AML-193 (cell line): ENCODE measurements around the gene DIPK1A.

Experiments
- DNase-seq, 2 experiments: peaks; one replicate each; lab custom pipeline; 2025; lab: John Stamatoyannopoulos, UW

DIPK1A gene

DNA sequence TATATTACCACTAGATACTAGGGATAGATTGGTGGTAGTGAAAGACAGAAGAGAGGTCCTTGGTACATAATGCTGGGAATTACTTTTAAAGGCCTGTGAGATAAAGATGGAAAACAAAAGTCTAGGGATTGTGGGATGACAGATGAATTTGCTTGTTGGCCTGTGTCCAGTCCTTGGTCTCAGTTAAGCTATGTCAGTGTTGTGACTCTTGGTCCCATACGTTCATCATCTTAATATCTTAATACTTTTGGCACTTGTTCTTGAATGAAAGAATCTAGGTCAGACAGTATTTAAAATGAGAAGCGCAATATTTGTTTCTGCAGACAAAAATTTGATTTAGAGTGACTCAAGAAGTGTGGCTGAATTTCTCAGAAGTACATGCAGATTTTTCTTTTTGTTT, 121.8 kb downstream of the DIPK1A start:
- DNase-seq = no peak

DNA sequence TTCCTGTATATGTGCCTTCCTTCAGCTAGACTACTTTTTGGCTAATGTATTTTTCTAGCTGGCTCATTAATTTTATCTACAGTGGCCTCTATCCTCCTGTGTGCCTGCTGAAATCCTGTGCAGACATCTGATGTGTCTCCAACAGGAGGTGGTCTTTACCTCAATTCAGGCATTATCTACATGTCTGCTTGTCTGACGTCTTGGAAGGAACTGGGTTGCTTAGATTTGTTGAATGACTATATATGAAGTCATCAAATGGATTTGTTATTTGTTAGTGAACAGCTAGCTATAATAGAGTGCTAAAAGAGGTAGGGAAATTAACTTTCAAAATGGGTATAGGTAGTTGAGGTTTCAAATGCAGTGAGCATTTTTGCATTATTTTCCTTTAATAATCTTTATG, 122.7 kb downstream of the DIPK1A start:
- DNase-seq = no peak

DNA sequence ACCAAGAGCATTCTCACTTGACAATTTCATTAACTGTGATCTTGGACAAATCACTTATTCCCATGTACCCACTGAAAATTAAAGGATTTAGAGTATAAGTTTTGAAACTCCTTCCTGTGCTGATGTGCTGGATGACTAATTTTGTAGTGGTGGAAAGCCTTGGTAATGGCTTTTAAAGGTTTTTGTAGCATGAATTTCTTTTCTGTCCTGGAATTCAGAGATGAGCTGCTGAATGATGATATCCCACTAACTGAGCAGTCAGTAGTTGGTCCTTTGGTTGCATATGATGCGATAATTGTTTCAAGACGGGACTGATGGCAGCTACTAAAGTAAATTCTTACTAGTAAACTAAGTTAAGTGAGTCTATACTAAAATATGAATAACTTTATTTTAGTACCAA, 124.2 kb downstream of the DIPK1A start:
- DNase-seq = no peak

DNA sequence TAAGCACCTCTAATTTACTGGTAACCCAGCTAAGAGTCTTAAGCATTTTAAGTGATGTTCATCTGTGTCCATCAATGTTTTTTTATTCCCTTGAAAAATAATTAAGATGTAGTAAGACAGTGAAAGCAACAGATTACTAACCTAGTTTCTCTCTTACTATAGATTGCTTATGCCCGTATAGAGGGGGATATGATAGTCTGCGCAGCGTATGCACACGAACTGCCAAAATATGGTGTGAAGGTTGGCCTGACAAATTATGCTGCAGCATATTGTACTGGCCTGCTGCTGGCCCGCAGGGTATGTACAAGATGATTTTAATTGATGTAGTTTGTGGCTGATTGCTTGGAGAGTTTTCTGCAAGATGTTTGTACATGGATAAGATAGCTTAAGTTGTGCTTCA, 126.6 kb downstream of the DIPK1A start:
- DNase-seq = no peak

DNA sequence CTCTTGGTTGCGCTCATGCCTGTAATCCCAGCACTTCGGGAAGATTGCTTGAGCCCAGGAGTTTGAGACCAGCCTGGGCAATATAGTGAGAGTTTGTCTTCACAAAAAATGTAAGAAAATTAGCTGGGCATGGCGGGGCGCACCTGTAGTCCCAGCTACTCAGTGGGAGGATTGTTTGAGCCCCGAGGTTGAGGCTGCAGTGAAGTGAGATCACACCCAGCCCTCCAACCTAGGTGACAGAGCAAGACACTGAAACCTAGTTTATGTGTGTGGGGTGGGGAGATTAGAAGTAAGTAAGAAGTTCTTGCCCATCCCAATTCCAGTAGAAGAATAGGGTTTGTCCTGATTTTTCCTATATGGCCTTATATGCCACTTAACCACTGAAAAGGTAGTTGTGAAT, 127.4 kb downstream of the DIPK1A start:
- DNase-seq = no peak

DNA sequence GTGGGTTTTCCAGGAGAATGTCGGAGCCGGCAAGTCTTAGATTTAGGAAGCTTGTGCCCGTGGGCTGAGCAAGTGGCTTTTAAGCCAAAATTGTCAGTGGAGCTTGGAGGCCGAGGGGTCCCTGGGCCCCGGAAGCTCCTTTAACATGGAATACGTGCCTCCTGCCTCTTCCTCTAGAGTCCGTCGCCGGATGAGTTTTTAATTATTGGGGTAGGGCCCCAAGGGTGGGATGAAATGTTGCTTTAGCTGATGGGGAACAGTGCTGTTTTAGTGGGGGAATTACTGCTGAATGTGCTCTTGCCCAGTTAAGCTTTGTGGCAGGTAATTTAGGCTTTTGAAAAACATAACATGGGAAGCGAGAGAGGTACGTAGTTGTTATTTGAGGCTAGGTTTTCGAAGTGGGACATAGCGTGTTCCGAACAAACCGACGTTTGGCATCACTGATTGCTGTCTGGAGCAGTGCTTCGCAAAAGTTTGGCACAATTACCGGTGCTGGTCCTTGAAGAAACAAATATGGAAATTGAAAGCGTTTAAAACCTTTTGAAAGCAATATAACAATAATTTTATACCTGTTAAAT, 128.6 kb downstream of the DIPK1A start:
- DNase-seq = no peak

DNA sequence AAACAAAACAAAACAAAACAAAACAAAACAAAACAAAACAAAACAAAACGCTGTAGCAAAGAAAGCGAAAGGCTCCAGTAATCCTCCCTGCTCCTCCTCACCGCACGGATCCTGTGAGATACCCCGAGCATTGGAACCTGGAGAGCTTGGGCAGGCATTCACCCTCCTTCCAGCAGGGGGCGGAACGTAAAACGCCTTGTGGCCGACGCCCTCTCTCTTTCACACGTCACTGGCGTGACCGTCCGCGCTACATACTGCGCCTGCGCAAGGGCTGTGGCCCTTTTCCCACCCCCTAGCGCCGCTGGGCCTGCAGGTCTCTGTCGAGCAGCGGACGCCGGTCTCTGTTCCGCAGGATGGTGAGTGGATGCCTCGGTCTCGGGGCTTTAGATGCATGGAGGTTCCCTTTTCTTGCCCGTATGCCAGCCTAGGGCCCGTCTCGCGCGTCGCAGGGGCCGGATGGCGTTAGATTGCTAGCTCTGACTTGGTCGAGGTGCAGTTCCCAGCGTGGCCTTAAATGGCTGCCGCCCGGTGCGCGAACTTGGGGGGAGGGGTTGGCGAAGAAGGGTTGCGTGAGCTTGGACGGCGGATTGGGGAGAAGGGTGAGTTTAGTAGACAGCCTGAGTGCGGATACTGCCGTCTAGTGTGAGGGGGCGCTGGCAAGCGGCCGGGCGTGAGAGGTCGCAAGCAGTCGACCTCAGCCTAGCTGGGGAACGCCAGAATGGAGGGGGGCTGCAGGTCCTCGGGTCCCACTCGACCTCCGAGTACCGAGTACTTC, 129.3 kb downstream of the DIPK1A start, which contains the start of gene RPL5:
Gene RPL5, plus strand, starts transcription at position 279 of the 775 bp plus-strand sequence. Its CDS starts 75 bp downstream, at position 354.
- DNase-seq = peak; percentile 93 to 95

DNA sequence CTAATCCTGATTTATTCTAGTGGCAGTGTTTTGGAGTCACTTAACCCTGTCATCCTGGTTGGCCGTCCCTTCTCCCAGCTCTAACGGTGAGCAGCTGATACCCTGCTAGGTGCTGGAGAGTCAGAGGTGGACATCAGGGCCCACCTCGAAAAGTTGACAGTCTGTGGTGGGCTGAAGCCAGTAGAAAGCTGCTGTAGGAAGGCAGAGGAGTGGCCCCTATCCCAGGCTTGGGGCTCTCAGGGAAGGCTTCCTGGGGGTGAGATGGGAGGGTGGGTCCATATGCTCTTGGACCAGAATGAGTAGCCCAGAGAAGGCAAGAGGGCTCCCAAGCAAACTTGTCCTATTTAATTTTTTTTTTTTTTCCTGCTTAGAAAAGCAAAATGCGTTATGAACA, 129.9 kb downstream of the DIPK1A start:
- DNase-seq = no peak

DNA sequence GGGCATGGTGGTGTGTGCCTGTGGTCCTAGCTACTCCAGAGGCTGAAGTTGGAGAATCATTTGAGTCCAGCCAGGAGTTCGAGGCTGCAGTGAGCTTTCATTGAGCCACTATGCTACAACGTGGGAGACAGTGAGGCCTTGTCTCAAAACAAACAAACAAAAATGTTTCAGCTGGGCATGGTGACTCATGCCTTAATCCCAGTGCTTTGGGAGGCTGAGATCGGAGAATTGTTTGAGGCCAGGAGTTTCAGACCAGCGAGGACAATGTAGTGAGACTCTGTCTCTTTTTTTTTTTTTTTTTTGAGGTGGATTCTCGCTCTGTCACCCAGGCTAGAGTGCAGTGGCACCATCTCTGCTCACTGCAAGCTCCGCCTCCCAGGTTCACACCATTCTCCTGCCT, 134.5 kb downstream of the DIPK1A start:
- no peak for DNase-seq

DNA sequence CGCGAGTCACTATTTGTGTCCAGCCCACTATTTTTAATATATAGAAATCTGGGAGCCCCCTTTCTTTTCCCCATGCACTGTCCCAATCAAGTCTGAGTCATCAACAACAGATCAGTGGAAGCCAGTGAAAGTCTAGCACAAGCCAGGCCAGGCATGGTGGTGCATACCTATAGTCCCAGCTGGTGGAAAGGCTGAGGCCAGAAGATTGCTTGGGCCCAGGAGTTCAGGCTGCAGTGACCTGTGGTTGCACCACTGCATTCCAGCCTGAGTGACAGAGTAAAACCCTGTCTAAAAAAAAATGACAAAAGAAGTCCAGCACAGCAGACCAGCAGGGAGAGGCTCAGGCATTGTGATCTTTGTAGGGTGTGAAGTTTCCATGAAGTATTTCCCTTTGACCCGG, 138.4 kb downstream of the DIPK1A start:
- DNase-seq = no peak

DNA sequence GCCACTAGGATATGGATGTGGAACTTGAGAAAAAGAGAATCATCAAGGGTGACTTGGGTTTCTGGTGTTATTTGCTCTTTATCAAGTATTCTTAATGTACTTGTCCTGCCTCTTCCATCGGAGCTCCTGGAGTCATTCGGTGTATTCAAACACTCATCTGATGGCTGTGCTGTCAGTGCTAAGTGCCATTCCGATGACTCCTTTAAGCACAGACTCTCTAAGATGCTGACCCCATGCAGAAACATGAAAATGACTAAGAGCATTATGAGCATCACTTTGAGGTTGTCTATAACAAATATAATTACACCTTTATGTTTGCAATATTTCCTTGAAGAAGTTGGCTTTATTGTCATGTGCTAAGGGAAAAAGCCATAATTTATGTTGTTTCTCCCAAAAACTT, 140.7 kb downstream of the DIPK1A start:
- DNase-seq = no peak

DNA sequence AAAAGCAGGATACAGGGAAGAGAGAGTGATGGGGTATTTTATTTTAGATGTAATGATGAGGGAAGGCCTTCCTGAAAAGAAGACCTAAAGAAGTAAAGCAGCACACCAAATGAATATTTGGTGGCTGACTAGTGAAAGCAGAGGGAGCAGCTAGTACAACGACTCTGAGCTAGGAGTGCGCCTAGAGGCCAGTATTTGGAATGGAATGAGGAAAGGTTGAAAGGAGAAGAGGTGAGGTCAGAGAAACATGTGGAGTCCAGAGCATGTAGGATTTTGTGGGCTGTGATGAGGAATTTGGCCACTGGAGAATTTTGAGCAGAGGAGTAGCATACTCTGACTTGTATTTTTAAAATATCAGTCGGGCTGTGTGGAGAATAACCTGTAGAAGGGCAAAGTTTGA, 141.2 kb downstream of the DIPK1A start:
- DNase-seq = no peak

DNA sequence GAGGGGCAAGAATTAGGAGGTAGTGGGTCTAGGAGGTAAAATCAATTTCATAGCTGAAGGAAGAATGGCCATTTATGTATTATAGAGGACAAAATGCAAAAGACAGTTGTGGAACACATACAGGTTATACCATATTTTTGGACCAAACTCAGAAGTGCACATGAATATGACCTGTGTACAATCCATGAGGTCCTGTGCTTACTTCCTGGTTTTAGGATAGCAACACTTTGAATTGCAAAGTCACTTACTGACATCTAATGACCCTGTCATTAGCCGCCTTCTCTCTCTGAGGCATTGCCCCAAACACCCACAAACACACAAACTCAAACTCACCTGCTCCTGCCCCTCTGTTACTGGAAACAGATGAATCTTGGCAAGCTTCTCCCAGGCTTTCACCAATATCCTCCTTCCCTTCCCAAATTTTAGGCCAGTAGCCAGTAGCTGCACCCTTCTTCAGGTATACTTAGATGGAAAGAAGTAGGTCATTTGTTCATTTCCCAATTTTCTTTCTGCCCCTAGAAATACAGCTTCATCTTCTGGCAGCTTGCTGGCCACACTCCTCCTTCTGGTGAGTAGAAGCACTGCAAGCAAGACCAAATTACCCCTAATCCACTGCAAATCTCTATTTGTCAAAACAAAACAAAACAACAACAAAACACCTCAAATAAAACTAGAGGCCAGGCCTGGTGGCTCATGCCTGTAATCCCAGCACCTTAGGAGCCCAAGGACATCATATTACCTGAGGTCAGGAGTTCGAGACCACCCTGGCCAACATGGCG, 143.1 kb downstream of the DIPK1A start:
- DNase-seq = peak; percentile 41 to 44

DNA sequence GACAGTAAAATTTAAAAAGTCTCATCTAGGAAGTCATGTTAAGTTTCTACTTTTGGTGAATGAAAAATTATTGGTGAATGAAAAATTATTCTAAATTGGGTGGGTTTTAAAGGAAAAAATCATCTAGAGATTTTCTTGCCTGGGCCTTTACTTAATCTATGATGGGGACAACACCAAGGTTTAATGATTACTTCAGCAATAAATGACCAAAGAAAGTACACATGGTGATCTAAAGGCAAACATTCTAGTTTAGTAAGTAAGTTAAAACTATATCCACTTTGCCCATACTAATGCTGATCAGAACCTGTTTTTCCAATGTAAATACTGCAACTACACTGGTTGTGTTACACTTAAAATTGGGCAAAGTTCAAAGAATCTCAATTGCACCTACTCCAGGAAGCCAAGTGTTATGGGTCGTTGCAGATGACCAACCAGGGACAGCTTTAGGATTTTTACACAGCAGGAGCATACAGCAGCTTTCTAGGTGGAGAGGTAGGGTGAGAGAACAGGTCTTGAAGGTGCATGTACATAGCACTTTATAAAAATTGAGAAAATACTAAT, 144.0 kb downstream of the DIPK1A start:
- DNase-seq = no peak

DNA sequence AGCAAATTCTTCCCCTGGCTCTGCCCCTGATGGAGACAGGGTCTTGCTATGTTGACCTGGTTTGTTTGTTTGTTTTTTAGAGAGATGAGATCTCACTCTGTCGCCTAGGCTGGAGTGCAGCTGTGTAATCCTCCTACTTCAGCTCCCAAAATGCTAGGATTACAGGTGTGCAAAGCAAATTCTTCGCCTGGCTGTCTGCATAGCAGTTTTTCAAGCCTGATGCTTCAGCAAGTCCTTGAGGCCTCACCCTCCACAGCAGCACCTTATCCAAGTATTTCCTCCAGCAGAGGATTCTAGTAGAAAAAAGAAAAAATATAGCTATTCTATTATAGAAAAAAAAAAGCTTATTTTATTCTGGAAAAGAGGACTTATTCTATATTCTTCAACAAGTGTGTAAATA, 144.5 kb downstream of the DIPK1A start:
- DNase-seq = no peak

DNA sequence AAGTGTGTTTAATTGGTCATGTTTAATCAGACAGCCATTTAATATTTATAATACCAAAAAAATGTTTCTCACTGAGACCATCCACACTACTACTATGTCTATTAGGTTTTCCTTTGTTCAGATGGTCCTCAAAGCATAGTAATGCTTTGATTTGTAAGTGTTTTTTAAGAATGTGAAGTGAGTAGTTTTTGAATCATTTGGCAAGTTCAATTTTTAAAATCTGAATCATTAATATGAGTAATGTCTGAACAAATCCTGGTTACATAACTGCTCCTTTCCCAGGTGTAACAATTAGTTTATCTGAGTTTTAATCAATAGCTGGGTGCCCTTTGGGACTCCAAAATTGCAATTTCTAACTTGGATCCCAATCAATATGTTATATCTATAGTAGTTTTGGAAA, 152.9 kb downstream of the DIPK1A start:
- DNase-seq = no peak

DNA sequence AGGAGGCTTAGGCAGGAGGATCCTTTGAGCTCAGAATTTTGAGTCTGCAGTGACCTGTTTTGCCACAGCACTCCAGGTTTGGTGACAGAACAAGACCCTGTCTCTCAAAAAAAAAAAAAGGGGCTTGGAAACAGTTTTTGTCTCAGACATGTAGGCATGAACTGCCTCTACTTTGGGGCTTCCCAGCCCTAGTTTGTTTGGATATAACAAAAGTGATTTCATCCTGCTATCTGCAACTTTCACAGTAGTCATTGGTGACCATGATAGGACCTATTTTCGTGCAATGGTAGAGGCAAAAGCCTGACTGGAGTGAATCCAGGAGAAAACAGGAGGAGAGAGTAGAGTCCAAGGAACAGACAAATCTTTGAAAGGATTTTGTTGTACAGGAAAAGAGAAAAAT, 156.0 kb downstream of the DIPK1A start:
- DNase-seq = no peak

DNA sequence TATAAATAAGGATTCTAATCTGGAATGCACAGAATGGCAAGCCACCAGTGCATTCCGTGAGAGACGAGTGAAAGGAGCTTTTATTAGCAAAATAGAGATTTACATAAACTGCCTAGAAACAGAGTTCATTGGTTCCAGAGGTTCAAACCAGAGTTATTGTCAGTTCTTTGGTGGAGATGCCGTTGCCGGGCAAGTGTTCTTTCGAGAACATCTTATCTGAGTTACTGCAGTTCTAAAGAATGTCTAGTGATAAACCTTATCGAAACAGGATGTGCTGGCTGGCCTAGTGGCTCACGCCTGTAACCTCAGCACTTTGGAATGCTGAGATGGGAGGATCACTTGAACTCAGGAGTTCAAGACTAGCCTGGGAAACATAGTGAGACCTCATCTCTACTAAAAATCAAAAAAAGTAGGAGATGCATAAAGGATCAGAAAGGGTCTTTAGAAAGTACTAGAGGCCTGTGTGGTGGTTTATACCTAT, 156.5 kb downstream of the DIPK1A start:
- DNase-seq = no peak

DNA sequence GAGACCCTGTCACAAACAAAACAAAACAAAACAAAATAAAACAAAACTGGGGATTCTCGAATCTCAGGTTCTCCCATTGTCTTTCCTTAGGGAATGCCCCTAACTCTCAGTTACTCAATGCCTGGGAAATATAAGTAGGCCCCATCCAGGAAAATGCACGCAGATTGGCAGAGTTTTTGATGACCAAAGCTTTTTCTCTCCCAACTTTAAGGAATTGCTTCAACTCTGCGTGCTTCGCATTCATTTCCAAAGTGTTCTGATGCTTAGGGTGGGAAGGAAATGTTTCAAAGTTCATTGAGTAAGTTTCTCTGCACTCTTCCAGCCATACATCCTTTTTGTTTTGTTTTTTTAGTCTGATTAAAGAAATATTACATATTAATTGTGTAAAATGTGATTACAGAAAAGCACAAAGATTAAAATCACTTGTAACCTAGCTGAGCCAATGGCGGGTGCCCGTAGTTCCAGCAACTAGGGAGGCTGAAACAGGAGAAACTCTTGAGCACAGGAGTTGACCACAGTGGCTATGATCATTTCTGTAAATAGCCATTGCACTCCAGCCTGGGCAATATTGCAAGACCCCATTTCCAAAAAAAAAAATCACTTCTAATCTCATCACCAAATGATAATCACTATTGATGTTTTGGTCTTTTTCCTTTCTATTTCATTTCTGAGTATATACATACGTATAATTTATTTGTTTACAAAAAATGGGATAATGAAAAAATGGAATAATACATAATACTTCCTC, 157.9 kb downstream of the DIPK1A start:
- DNase-seq = no peak

DNA sequence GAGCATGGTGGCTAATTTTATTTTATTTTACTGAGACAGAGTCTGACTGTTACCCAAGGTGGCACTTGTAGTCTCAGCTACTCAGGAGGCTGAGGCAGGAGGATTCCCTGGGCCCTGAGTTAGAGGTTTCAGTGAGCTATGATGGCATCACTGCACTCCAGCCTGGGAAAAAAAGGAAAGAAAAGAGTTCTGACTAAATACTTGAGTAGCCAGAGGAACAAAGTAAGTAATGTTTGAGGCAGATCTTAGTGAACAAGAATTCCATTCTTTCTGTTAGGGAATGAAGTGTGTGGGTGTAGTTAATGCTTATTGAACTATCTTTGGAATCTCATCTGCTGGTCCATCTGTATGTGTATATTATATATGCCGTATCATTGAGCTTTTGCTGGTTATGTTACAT, 163.3 kb downstream of the DIPK1A start:
- no peak for DNase-seq

DNA sequence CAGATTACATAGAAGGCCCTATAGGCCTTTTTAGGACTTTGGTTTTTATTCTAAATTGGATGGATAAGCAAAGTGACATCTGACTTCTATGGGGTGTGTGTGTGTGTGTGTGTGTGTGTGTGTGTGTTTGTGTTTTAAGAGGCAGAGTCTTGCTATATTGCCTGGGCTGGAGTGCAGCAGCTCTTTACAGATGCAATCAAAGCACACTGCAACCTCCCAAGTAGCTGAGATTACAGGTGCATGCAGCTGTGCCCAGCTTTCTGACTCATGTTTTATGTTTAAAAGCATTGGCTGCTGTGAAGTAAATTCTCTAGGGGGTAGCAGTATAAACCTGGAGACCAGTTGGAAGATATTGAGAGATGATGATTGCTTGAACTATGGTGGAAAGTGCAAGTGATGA, 164.0 kb downstream of the DIPK1A start:
- no peak for DNase-seq

DNA sequence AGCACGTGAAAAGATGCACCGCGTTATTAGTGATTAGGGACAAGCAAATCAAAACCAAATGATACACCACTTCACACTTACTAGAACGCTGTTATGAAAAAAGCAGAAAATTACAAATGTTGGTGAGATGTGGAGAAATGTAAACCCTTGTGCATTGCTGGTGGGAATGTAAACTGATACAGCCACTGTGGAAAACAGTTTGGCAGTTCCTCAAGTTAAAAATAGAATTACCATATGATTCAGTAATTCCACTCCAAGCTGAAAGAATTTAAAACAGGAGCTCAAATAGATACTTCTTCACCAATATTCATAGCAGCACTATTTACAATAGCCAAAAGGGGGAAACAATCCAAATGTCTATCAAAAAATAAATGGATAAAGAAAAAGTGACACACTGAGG, 166.1 kb downstream of the DIPK1A start:
- DNase-seq = no peak
